Ishikawa (cell line): ENCODE measurements around the gene DOCK3.
A peak's percentile ranks its signal among the peaks of the same experiment; 100 is the strongest.

Source experiments
- CEBPB ChIP-seq: IDR thresholded peaks from 2 replicates; pipeline ENCODE4 v1.6.1; 2012
- CREB1 ChIP-seq: IDR thresholded peaks from 2 replicates; pipeline ENCODE4 v1.6.1; 2012; ENCODE audit warnings: low read depth
- EGR1 ChIP-seq: IDR thresholded peaks from 2 replicates; pipeline ENCODE4 v1.6.1; 2012
- EP300 ChIP-seq: IDR thresholded peaks from 2 replicates; pipeline ENCODE4 v1.6.1; 2012; ENCODE audit warnings: borderline replicate concordance
- FOXM1 ChIP-seq: IDR thresholded peaks from 2 replicates; pipeline ENCODE4 v1.6.1; 2012; ENCODE audit warnings: low read depth, borderline replicate concordance
- MAX ChIP-seq: IDR thresholded peaks from 2 replicates; pipeline ENCODE4 v1.6.1; 2012
- NFIC ChIP-seq: IDR thresholded peaks from 2 replicates; pipeline ENCODE4 v1.6.1; 2012
- RAD21 ChIP-seq: IDR thresholded peaks from 2 replicates; pipeline ENCODE4 v1.6.1; 2012; ENCODE audit warnings: low read depth
- REST ChIP-seq: IDR thresholded peaks from 2 replicates; pipeline ENCODE4 v1.6.1; 2012; ENCODE audit warnings: low read depth, mild to moderate bottlenecking
- TAF1 ChIP-seq: IDR thresholded peaks from 2 replicates; pipeline ENCODE4 v1.6.1; 2012; ENCODE audit warnings: low read depth, mild to moderate bottlenecking
- TCF12 ChIP-seq: IDR thresholded peaks from 2 replicates; pipeline ENCODE4 v1.6.1; 2012; ENCODE audit warnings: low read depth
- TEAD4 ChIP-seq: IDR thresholded peaks from 2 replicates; pipeline ENCODE4 v1.6.1; 2012
- USF1 ChIP-seq: IDR thresholded peaks from 2 replicates; pipeline ENCODE4 v1.6.1; 2012
- YY1 ChIP-seq: IDR thresholded peaks from 2 replicates; pipeline ENCODE4 v1.6.1; 2012; ENCODE audit warnings: low read depth
- ZBTB7A ChIP-seq: IDR thresholded peaks from 2 replicates; pipeline ENCODE4 v1.6.1; 2012; ENCODE audit warnings: low read depth

Gene DOCK3

GRCh38 chr3:51391566-51392354 lies 717.0 kb downstream of the DOCK3 start:
- no peak for TF ChIP-seq ZBTB7A
- TF ChIP-seq MAX: peak; percentile 81; the same call in 1 of the 2 replicates

GRCh38 chr3:51392355-51393133 lies 717.8 kb downstream of the DOCK3 start:
- TF ChIP-seq TEAD4 (no peak), RAD21 (no peak), USF1 (no peak), CREB1 (no peak), FOXM1 (no peak), EP300 (no peak)

- TF ChIP-seq RAD21: no peak
- TF ChIP-seq REST: no peak
- TF ChIP-seq YY1: no peak
- no peak for TF ChIP-seq MAX
- no peak for TF ChIP-seq USF1
- TF ChIP-seq NFIC: no peak
- no peak for TF ChIP-seq CREB1
- TF ChIP-seq ZBTB7A: no peak
- TF ChIP-seq EGR1: no peak
- TF ChIP-seq CEBPB: no peak
- TF ChIP-seq EP300: no peak
- TF ChIP-seq FOXM1: no peak
- TF ChIP-seq TCF12: no peak
- no peak for TF ChIP-seq TAF1
- no peak for TF ChIP-seq TEAD4
Measured at GRCh38 chr3:51393134-51393495, 718.4 kb downstream of the DOCK3 start.

- TF ChIP-seq CREB1: no peak
Measured at GRCh38 chr3:51393564-51393963, 718.8 kb downstream of the DOCK3 start.

- no peak for TF ChIP-seq FOXM1
- TF ChIP-seq YY1: no peak
- TF ChIP-seq RAD21: no peak
- no peak for TF ChIP-seq USF1
- TF ChIP-seq EP300: no peak
- TF ChIP-seq ZBTB7A: no peak
- no peak for TF ChIP-seq TAF1
- no peak for TF ChIP-seq EGR1
- TF ChIP-seq MAX: no peak
- no peak for TF ChIP-seq CREB1
- no peak for TF ChIP-seq TEAD4
- no peak for TF ChIP-seq NFIC
- TF ChIP-seq TCF12: no peak
- TF ChIP-seq REST: no peak
- TF ChIP-seq CEBPB: no peak
Measured at GRCh38 chr3:51394541-51394940, 719.8 kb downstream of the DOCK3 start.
